Measurements from ENCODE around the gene FAM193A. TPM values are rescaled to one million over a fixed set of nuclear protein-coding genes. Genes with fewer than 3 reads are reported as not detected.

FAM193A gene
- total and polyA plus RNA-seq, 2 experiments from 2014 or later: 12.0 to 22.9 TPM

- Histone ChIP-seq H3F3A (replicated peaks; ENCODE audit: low read depth) (no peaks in the 10 kb centered on the region), H3K79me2 (replicated peaks; ENCODE audit: insufficient read depth) (peaks cover 4% of the 10 kb centered on the region; the same call in 1 of the 2 replicates), H3K27ac (ENCODE audit: low read depth) (no peak overlapping the region), H3K27me3 (ENCODE audit: insufficient read depth) (no peaks in the 10 kb centered on the region), H3K4me2 (no peak overlapping the region), H3K9me2 (ENCODE audit: insufficient read depth) (no peaks in the 10 kb centered on the region), H3K4me3 (no peak overlapping the region), H4K20me1 (replicated peaks; ENCODE audit: insufficient read depth) (peaks cover 3% of the 10 kb centered on the region; the same call in 1 of the 2 replicates), H3K4me1 (ENCODE audit: insufficient read depth) (no peaks in the 10 kb centered on the region), H2AFZ (no peak overlapping the region), H3K36me3 (ENCODE audit: insufficient read depth) (peaks cover 9% of the 10 kb centered on the region)
- no peak for TF ChIP-seq NANOG (IDR thresholded peaks at IDR 0.05; ENCODE audit: borderline replicate concordance)
- no peak for TF ChIP-seq EZH2 (IDR thresholded peaks at IDR 0.05; ENCODE audit: low read depth, unreplicated experiment)
- TF ChIP-seq ZNF114 (CRISPR knock-in tag; IDR thresholded peaks at IDR 0.05): no peak
- no peak for TF ChIP-seq POLR2AphosphoS5 (IDR thresholded peaks at IDR 0.05; ENCODE audit: low read depth)
- no peak for TF ChIP-seq REST (IDR thresholded peaks at IDR 0.05; ENCODE audit: unreplicated experiment)
- TF ChIP-seq EZH2phosphoT487 (IDR thresholded peaks at IDR 0.05; ENCODE audit: unreplicated experiment): no peak
- TF ChIP-seq JUNB (IDR thresholded peaks at IDR 0.05; ENCODE audit: unreplicated experiment): no peak
- no peak for TF ChIP-seq CREB1 (CRISPR knock-in tag; IDR thresholded peaks at IDR 0.05; ENCODE audit: low read depth)
- TF ChIP-seq ZNF462 (CRISPR knock-in tag; IDR thresholded peaks at IDR 0.05): no peak
- TF ChIP-seq ETS1 (IDR thresholded peaks at IDR 0.05): no peak
- no peak for TF ChIP-seq STAT1 (IDR thresholded peaks at IDR 0.05; ENCODE audit: unreplicated experiment)
- no peak for TF ChIP-seq CTCF (conservative IDR thresholded peaks at IDR 0.05; ENCODE audit: low read depth in 2 of 2)
- TF ChIP-seq ZNF331 (CRISPR knock-in tag; IDR thresholded peaks at IDR 0.05; ENCODE audit: low read depth): no peak
- peaks cover 53% of the 10 kb centered on the region for H3K36me3 Mint-ChIP-seq (ENCODE audit: low read depth)
- no peak for ATAC-seq
- H3K27ac Mint-ChIP-seq: no peak overlapping the region
- DNase-seq (ENCODE audit: low spot score): no peak
- peaks cover 6% of the 10 kb centered on the region for H3K27me3 Mint-ChIP-seq (ENCODE audit: insufficient read depth, low read depth, poor library complexity)
- H3K4me1 Mint-ChIP-seq: 0 out of 3 replicates have a peak, but pooled peaks cover 3% of the 10 kb centered on the region
- H3K9me3 Mint-ChIP-seq: no peaks in the 10 kb centered on the region; the same call in 2 of the 3 replicates
- H3K4me3 Mint-ChIP-seq: no peak overlapping the region
These were observed 106.5 kb downstream of the FAM193A start for GRCh38 chr4:2642968-2643367.
